Liver (tissue), 9 donors: ENCODE results near the gene LRRC26. TPM values are rescaled to one million over a fixed set of nuclear protein-coding genes. Genes with fewer than 3 reads are reported as not detected.

ENCODE experiments used
- DNase-seq: peaks from one replicate; pipeline ENCODE4 v3.0.0-alpha.2; 2017; ENCODE audit warnings: low spot score
- H3K27ac ChIP-seq, 2 donors: one replicate each; pipeline ENCODE4 v1.7.0; 2013; ENCODE audit warnings: inconsistent platforms in 2 of 2, low read length in 2 of 2, control low read depth in 1 of 2, low read depth in 1 of 2, mild to moderate bottlenecking in 1 of 2
- H3K27me3 ChIP-seq, 4 donors: one replicate each; pipeline versions ENCODE4 v1.6.1 to v1.7.0; 2013; ENCODE audit warnings: low read length in 3 of 4, inconsistent platforms in 1 of 4, mild to moderate bottlenecking in 1 of 4, moderate library complexity in 1 of 4; ENCODE audit not compliant: control insufficient read depth in 4 of 4, insufficient read depth in 4 of 4
- H3K36me3 ChIP-seq, 4 donors: one replicate each; pipeline versions ENCODE4 v1.6.1 to v1.7.0; 2013; ENCODE audit warnings: low read length in 3 of 4, mild to moderate bottlenecking in 3 of 4, low read depth in 1 of 4, moderate library complexity in 1 of 4; ENCODE audit not compliant: control insufficient read depth in 4 of 4, insufficient read depth in 3 of 4
- H3K4me1 ChIP-seq, 4 donors: one replicate each; pipeline versions ENCODE4 v1.6.1 to v1.7.0; 2013; ENCODE audit warnings: low read length in 3 of 4, mild to moderate bottlenecking in 3 of 4, moderate library complexity in 1 of 4; ENCODE audit not compliant: control insufficient read depth in 4 of 4, insufficient read depth in 4 of 4
- H3K4me3 ChIP-seq, 3 donors: one replicate each; pipeline versions ENCODE4 v1.6.1 to v1.7.0; 2013; ENCODE audit warnings: low read length in 3 of 3, control low read depth in 1 of 3, low read depth in 1 of 3, mild to moderate bottlenecking in 1 of 3
- H3K9ac ChIP-seq, 2 donors: one replicate each; pipeline ENCODE4 v1.7.0; 2013; ENCODE audit warnings: low read length in 2 of 2, mild to moderate bottlenecking in 2 of 2, moderate library complexity in 2 of 2, control low read depth in 1 of 2, low read depth in 1 of 2
- H3K9me3 ChIP-seq, 4 donors: one replicate each; pipeline versions ENCODE4 v1.6.1 to v1.7.0; 2013; ENCODE audit warnings: low read length in 3 of 4; ENCODE audit not compliant: control insufficient read depth in 4 of 4
- EGR1 ChIP-seq, 2 donors: IDR thresholded peaks; 2 replicates each; pipeline ENCODE4 v1.6.1; 2016 to 2018; ENCODE audit warnings: antibody characterized with exemption in 2 of 2, low read depth in 2 of 2
- FOXA1 ChIP-seq: IDR thresholded peaks from 2 replicates; pipeline ENCODE4 v1.6.1; 2016; ENCODE audit warnings: antibody characterized with exemption
- FOXA2 ChIP-seq: IDR thresholded peaks from 2 replicates; pipeline ENCODE4 v1.6.1; 2016; ENCODE audit warnings: antibody characterized with exemption
- HNF4A ChIP-seq, 2 donors: conservative IDR thresholded peaks; 2 replicates each; pipeline ENCODE4 v1.6.1; 2016; ENCODE audit warnings: antibody characterized with exemption in 2 of 2, mild to moderate bottlenecking in 2 of 2
- JUND ChIP-seq, 2 donors: IDR thresholded peaks; 2 replicates each; pipeline ENCODE4 v1.6.1; 2016; ENCODE audit warnings: antibody characterized with exemption in 2 of 2
- NR2F2 ChIP-seq: IDR thresholded peaks from 2 replicates; pipeline ENCODE4 v1.6.1; 2016; ENCODE audit warnings: antibody characterized with exemption
- SP1 ChIP-seq: IDR thresholded peaks from 2 replicates; pipeline ENCODE4 v1.6.1; 2018; ENCODE audit warnings: antibody characterized with exemption, mild to moderate bottlenecking
- TAF1 ChIP-seq: conservative IDR thresholded peaks from 2 replicates; pipeline ENCODE4 v1.6.1; 2016; ENCODE audit warnings: antibody characterized with exemption, mild to moderate bottlenecking
- YY1 ChIP-seq: IDR thresholded peaks from 2 replicates; pipeline ENCODE4 v1.6.1; 2016; ENCODE audit warnings: antibody characterized with exemption, mild to moderate bottlenecking
- WGBS: extraction: QIAGEN DNeasy Blood & Tissue Kit; methylation state at CpG from one replicate; pipeline ENCODE4 v1.1.7; 2013; 5-methylcytosine and 5-hydroxymethylcytosine counted together
- polyA plus RNA-seq, 2 donors: library from polyadenylated mRNA; stranded (reverse) in 1 of 2; unstranded in 1 of 2; fragments of 200-250 nt in 1 of 2; fragments of >200 nt in 1 of 2; fragmentation: Nextera tagmentation in 1 of 2; extraction: Ambion mirVana in 1 of 2; gene quantifications; one replicate each; pipeline versions ENCODE4 v1.2.1 to v1.2.3, GENCODE V29; 2013 to 2015
- total RNA-seq, 2 donors: library from RNA; depleted of rRNA; stranded (reverse); fragments of >200 nt; gene quantifications; one replicate each; pipeline ENCODE4 v1.2.3, GENCODE V29; 2014
- TF ChIP-seq, protein P1 (sequence below): IDR thresholded peaks from 2 replicates; pipeline ENCODE4 v1.6.1; 2016; ENCODE audit warnings: antibody characterized with exemption
- TF ChIP-seq, protein P2 (sequence below): IDR thresholded peaks from 2 replicates; pipeline ENCODE4 v1.6.1; 2016; ENCODE audit warnings: antibody characterized with exemption, mild to moderate bottlenecking
- TF ChIP-seq, protein P3 (sequence below): fragments of 150-350 bp; IDR thresholded peaks from 2 replicates; pipeline ENCODE4 v1.5.1; 2017; ENCODE audit warnings: improper control_type of control experiment, low read depth, low read length; ENCODE audit not compliant: missing input control
- TF ChIP-seq, protein P4 (sequence below): IDR thresholded peaks from 2 replicates; pipeline ENCODE4 v1.6.1; 2016; ENCODE audit warnings: antibody characterized with exemption
- donor health status: healthy.
- donor health status: healthy.
- donor health status: healthy.
- donor health status: healthy.
- donor health status: healthy.

The LRRC26 gene
- total and polyA plus RNA-seq, 4 donors = 0.09 to 0.17 TPM; not detected in 2

DNA sequence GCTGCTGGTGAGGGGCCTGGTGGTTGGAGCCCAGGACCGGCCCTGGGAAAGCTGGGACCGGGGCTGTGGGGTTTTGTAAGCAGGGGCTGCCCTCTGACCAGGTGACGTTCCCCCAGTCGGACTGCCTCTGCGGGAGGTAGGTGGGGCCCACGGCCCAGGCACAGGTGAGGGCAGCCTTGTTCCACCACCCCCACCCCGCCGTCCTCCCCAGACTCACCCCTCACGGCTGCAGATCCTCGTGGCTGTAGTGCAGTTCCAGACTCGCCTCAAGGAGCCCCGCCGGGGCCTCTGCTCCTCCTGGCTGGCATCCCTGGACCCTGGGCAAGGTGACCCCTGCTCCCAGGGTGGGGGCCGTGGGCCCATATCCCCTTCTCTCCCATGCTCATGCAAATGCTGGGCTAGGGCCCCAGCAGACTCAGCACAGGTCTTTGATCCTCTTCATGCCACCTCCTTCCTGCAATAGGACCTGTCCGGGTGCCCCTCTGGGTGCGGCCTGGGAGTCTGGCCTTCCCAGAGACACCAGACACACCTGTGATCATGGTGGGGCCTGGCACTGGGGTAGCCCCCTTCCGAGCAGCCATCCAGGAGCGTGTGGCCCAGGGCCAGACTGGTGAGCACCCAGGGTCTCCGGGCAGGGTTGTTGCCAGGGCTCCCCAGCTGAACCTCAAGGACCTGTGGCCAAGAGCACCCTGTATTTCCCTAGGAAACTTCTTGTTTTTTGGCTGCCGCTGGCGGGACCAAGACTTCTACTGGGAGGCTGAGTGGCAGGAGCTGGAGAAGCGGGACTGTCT, 45.5 kb upstream of the LRRC26 start:
- no peaks in the 10 kb centered on the region for H3K27me3 ChIP-seq
- WGBS = 96% methylated on average over 22 of the region's 22 CpGs
- H3K4me1 ChIP-seq = peaks cover 0 to 12% (median 4%) of the 10 kb centered on the region in 4 donors
- no peak for DNase-seq
- no peak overlapping the region for H3K27ac ChIP-seq
- no peaks in the 10 kb centered on the region for H3K9me3 ChIP-seq
- no peak overlapping the region for H3K9ac ChIP-seq
- peaks cover 0 to 5% (median under 1%) of the 10 kb centered on the region in 4 donors for H3K36me3 ChIP-seq
- TF ChIP-seq, protein P1, sequence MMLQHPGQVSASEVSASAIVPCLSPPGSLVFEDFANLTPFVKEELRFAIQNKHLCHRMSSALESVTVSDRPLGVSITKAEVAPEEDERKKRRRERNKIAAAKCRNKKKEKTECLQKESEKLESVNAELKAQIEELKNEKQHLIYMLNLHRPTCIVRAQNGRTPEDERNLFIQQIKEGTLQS = no peak
- TF ChIP-seq FOXA1 (no peak), FOXA2 (no peak), JUND (IDR thresholded peaks at IDR 0.05) (no peak), NR2F2 (no peak), HNF4A (conservative IDR thresholded peaks at IDR 0.05) (no peak), YY1 (no peak)
- TF ChIP-seq, protein P2, sequence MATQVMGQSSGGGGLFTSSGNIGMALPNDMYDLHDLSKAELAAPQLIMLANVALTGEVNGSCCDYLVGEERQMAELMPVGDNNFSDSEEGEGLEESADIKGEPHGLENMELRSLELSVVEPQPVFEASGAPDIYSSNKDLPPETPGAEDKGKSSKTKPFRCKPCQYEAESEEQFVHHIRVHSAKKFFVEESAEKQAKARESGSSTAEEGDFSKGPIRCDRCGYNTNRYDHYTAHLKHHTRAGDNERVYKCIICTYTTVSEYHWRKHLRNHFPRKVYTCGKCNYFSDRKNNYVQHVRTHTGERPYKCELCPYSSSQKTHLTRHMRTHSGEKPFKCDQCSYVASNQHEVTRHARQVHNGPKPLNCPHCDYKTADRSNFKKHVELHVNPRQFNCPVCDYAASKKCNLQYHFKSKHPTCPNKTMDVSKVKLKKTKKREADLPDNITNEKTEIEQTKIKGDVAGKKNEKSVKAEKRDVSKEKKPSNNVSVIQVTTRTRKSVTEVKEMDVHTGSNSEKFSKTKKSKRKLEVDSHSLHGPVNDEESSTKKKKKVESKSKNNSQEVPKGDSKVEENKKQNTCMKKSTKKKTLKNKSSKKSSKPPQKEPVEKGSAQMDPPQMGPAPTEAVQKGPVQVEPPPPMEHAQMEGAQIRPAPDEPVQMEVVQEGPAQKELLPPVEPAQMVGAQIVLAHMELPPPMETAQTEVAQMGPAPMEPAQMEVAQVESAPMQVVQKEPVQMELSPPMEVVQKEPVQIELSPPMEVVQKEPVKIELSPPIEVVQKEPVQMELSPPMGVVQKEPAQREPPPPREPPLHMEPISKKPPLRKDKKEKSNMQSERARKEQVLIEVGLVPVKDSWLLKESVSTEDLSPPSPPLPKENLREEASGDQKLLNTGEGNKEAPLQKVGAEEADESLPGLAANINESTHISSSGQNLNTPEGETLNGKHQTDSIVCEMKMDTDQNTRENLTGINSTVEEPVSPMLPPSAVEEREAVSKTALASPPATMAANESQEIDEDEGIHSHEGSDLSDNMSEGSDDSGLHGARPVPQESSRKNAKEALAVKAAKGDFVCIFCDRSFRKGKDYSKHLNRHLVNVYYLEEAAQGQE = no peak
- TF ChIP-seq, protein P3, sequence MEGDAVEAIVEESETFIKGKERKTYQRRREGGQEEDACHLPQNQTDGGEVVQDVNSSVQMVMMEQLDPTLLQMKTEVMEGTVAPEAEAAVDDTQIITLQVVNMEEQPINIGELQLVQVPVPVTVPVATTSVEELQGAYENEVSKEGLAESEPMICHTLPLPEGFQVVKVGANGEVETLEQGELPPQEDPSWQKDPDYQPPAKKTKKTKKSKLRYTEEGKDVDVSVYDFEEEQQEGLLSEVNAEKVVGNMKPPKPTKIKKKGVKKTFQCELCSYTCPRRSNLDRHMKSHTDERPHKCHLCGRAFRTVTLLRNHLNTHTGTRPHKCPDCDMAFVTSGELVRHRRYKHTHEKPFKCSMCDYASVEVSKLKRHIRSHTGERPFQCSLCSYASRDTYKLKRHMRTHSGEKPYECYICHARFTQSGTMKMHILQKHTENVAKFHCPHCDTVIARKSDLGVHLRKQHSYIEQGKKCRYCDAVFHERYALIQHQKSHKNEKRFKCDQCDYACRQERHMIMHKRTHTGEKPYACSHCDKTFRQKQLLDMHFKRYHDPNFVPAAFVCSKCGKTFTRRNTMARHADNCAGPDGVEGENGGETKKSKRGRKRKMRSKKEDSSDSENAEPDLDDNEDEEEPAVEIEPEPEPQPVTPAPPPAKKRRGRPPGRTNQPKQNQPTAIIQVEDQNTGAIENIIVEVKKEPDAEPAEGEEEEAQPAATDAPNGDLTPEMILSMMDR = no peak
- H3K4me3 ChIP-seq = no peak overlapping the region

DNA sequence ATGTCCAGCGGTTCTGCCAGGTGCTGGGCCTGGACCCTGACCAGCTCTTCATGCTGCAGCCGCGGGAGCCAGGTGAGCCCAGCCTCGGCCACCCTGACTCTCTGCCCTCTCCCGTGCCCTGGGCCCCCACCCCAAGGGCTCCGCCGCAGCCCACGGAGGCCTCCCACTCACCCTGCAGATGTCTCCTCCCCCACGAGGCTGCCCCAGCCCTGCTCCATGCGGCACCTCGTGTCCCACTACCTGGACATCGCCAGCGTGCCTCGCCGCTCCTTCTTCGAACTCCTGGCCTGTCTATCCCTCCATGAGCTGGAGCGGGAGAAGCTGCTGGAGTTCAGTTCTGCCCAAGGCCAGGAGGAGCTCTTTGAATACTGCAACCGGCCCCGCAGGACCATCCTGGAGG, 44.8 kb upstream of the LRRC26 start:
- TF ChIP-seq TAF1 (no peak), SP1 (no peak), HNF4A (conservative IDR thresholded peaks at IDR 0.05) (no peak), EGR1 (IDR thresholded peaks at IDR 0.05; ENCODE audit: low read depth in 2 of 2) (no peak)
- TF ChIP-seq, protein P4, sequence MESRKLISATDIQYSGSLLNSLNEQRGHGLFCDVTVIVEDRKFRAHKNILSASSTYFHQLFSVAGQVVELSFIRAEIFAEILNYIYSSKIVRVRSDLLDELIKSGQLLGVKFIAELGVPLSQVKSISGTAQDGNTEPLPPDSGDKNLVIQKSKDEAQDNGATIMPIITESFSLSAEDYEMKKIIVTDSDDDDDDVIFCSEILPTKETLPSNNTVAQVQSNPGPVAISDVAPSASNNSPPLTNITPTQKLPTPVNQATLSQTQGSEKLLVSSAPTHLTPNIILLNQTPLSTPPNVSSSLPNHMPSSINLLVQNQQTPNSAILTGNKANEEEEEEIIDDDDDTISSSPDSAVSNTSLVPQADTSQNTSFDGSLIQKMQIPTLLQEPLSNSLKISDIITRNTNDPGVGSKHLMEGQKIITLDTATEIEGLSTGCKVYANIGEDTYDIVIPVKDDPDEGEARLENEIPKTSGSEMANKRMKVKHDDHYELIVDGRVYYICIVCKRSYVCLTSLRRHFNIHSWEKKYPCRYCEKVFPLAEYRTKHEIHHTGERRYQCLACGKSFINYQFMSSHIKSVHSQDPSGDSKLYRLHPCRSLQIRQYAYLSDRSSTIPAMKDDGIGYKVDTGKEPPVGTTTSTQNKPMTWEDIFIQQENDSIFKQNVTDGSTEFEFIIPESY = no peak
- TF ChIP-seq, protein P1 = no peak
- Histone ChIP-seq H3K4me3 (no peak overlapping the region), H3K9me3 (no peaks in the 10 kb centered on the region), H3K4me1 (peaks cover 0 to 12% (median 4%) of the 10 kb centered on the region in 4 donors), H3K9ac (no peak overlapping the region), H3K27ac (no peak overlapping the region), H3K27me3 (no peaks in the 10 kb centered on the region), H3K36me3 (peaks cover 0 to 5% (median under 1%) of the 10 kb centered on the region in 4 donors)
- no peak for DNase-seq
- 95% methylated on average over 19 of the region's 19 CpGs for WGBS
